GM23338 (cell line): ENCODE measurements around the gene CUEDC2. TPM values are rescaled to one million over a fixed set of nuclear protein-coding genes. Genes with fewer than 3 reads are reported as not detected.

Experiments
- ATAC-seq: fragments of 200-7000 bp; cut with Tn5 transposase; 3 replicates; pipeline ENCODE4 v1.9.1; 2020
- DNase-seq: peaks from one replicate; pipeline ENCODE4 v3.0.0-alpha.2; 2015; ENCODE audit warnings: low spot score
- H2AFZ ChIP-seq: fragments of 200-600 bp; sonication (generic); 2 replicates; pipeline ENCODE4 v1.8.0; 2016; ENCODE audit warnings: antibody characterized with exemption, mild to moderate bottlenecking, moderate library complexity
- H3F3A ChIP-seq: fragments of 200-600 bp; sonication (generic); replicated peaks from 2 replicates; pipeline ENCODE4 v1.8.0; 2017; ENCODE audit warnings: antibody characterized with exemption, mixed run types, low read depth
- H3K27ac ChIP-seq: fragments of 200-600 bp; sonication (generic); 2 replicates; pipeline ENCODE4 v1.6.1; 2016; ENCODE audit warnings: low read depth
- H3K27me3 ChIP-seq: fragments of 200-600 bp; sonication (generic); 2 replicates; pipeline ENCODE4 v1.8.0; 2016; ENCODE audit warnings: mild to moderate bottlenecking, mixed run types, moderate library complexity; ENCODE audit not compliant: insufficient read depth
- H3K36me3 ChIP-seq: fragments of 200-600 bp; sonication (generic); 2 replicates; pipeline ENCODE4 v1.8.0; 2016; ENCODE audit warnings: mild to moderate bottlenecking; ENCODE audit not compliant: insufficient read depth
- H3K4me1 ChIP-seq: fragments of 200-600 bp; sonication (generic); 2 replicates; pipeline ENCODE4 v1.8.0; 2016; ENCODE audit warnings: mild to moderate bottlenecking, moderate library complexity; ENCODE audit not compliant: insufficient read depth
- H3K4me2 ChIP-seq: fragments of 200-600 bp; sonication (generic); 2 replicates; pipeline ENCODE4 v1.7.1; 2017; ENCODE audit warnings: mixed run types
- H3K4me3 ChIP-seq: fragments of 200-600 bp; sonication (generic); 2 replicates; pipeline ENCODE4 v1.6.1; 2016; ENCODE audit warnings: mixed run types
- H3K79me2 ChIP-seq: fragments of 200-600 bp; sonication (generic); replicated peaks from 2 replicates; pipeline ENCODE4 v1.8.0; 2017; ENCODE audit warnings: mild to moderate bottlenecking; ENCODE audit not compliant: insufficient read depth
- H3K9me2 ChIP-seq: fragments of 200-600 bp; sonication (generic); 2 replicates; pipeline ENCODE4 v1.8.0; 2017; ENCODE audit not compliant: insufficient read depth
- H4K20me1 ChIP-seq: fragments of 200-600 bp; sonication (generic); replicated peaks from 2 replicates; pipeline ENCODE4 v1.8.0; 2017; ENCODE audit warnings: mild to moderate bottlenecking; ENCODE audit not compliant: insufficient read depth
- H3K27ac Mint-ChIP-seq: 2 replicates; pipeline ENCODE4 v1.8.0; 2020; ENCODE audit warnings: inconsistent platforms, mild to moderate bottlenecking, moderate library complexity, mixed read lengths
- H3K27me3 Mint-ChIP-seq: 3 replicates; pipeline ENCODE4 v1.8.0; 2022; ENCODE audit warnings: low read depth, mild to moderate bottlenecking, moderate library complexity, mixed read lengths, inconsistent platforms; ENCODE audit not compliant: insufficient read depth, poor library complexity
- H3K36me3 Mint-ChIP-seq: 3 replicates; pipeline ENCODE4 v1.8.0; 2021; ENCODE audit warnings: low read depth, mild to moderate bottlenecking, inconsistent platforms, moderate library complexity, mixed read lengths
- H3K4me1 Mint-ChIP-seq: 3 replicates; pipeline ENCODE4 v1.8.0; 2020; ENCODE audit warnings: mild to moderate bottlenecking, inconsistent platforms, mixed read lengths
- H3K4me3 Mint-ChIP-seq: 3 replicates; pipeline ENCODE4 v1.8.0; 2021; ENCODE audit warnings: moderate library complexity, mild to moderate bottlenecking, inconsistent platforms, mixed read lengths
- H3K9me3 Mint-ChIP-seq: 3 replicates; pipeline ENCODE4 v1.8.0; 2020; ENCODE audit warnings: moderate library complexity, mild to moderate bottlenecking, inconsistent platforms, mixed read lengths
- CREB1 ChIP-seq: fragments of 250-450 bp; sonication (Bioruptor Pico); IDR thresholded peaks from 2 replicates; pipeline ENCODE4 v1.5.0; 2020; ENCODE audit warnings: low read depth, mild to moderate bottlenecking, moderate library complexity
- CTCF ChIP-seq, 2 experiments: fragments of 200-600 bp in 1 of 2; sonication (generic) in 1 of 2; conservative IDR thresholded peaks; 2 replicates each; pipeline versions ENCODE4 v1.5.1 to v1.6.1; 2016 to 2017; ENCODE audit warnings: antibody characterized with exemption in 2 of 2, low read depth in 2 of 2, mild to moderate bottlenecking in 2 of 2, moderate library complexity in 1 of 2
- EZH2 ChIP-seq: fragments of 200-600 bp; sonication (generic); IDR thresholded peaks from one replicate; pipeline ENCODE4 v1.8.0; 2017; ENCODE audit warnings: antibody characterized with exemption, mild to moderate bottlenecking, low read depth; ENCODE audit not compliant: unreplicated experiment
- JUNB ChIP-seq: IDR thresholded peaks from one replicate; pipeline ENCODE4 v1.6.1; 2016; ENCODE audit warnings: antibody characterized with exemption; ENCODE audit not compliant: unreplicated experiment
- POLR2AphosphoS5 ChIP-seq: IDR thresholded peaks from 2 replicates; pipeline ENCODE4 v1.6.1; 2016; ENCODE audit warnings: antibody characterized with exemption, low read depth
- STAT1 ChIP-seq: IDR thresholded peaks from one replicate; pipeline ENCODE4 v1.6.1; 2016; ENCODE audit warnings: antibody characterized with exemption; ENCODE audit not compliant: unreplicated experiment
- ZNF114 ChIP-seq: fragments of 250-450 bp; sonication (Bioruptor Pico); IDR thresholded peaks from 2 replicates; pipeline ENCODE4 v1.5.0; 2020; ENCODE audit warnings: mild to moderate bottlenecking, moderate library complexity
- ZNF331 ChIP-seq: fragments of 250-450 bp; sonication (Bioruptor Pico); IDR thresholded peaks from 2 replicates; pipeline ENCODE4 v1.5.0; 2020; ENCODE audit warnings: low read depth, mild to moderate bottlenecking, moderate library complexity
- ZNF462 ChIP-seq: fragments of 250-450 bp; sonication (Bioruptor Pico); IDR thresholded peaks from 2 replicates; pipeline ENCODE4 v1.5.0; 2020; ENCODE audit warnings: mild to moderate bottlenecking, moderate library complexity
- polyA plus RNA-seq: library from polyadenylated mRNA; unstranded; fragments of >200 nt; fragmentation: Nextera tagmentation; extraction: Ambion mirVana; gene quantifications from 2 replicates; pipeline ENCODE4 v1.2.1, GENCODE V29; 2016
- total RNA-seq: library from RNA; depleted of rRNA; stranded (reverse); fragments of >200 nt; shearing (Covaris generic); gene quantifications from 2 replicates; pipeline ENCODE4 v1.2.3, GENCODE V29; 2014

Gene CUEDC2
- total and polyA plus RNA-seq, 2 experiments from 2014 or later: 39.2 to 47.3 TPM

DNA sequence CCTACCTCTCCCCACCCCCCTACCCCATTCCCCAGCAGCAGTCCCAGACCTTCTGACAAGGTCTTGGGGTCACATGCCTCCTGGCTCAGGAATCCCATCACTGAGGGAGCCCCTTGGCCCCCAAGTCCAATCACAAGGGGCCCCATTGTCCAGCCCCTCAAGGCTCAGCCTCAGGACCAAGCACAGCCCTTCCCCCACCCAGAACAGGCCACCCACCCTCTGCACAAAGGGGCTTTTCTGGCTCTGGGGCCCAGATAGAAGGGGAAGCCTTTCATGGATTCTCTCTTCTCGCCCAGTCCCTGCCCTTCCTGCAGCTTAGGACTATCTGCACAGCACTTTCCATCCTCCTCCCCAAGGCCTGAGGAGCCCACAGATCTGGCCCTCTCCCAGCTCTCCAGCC, 6.9 kb downstream of the CUEDC2 start:
- Histone ChIP-seq H3K4me3 (no peak overlapping the region), H4K20me1 (no peaks in the 10 kb centered on the region; the same call in none of the 2 replicates), H3K9me2 (no peaks in the 10 kb centered on the region), H2AFZ (no peak overlapping the region), H3K27me3 (0 out of 2 replicates have a peak, but pooled peaks cover 6% of the 10 kb centered on the region), H3K27ac (no peak overlapping the region), H3K4me1 (peaks cover 9% of the 10 kb centered on the region), H3K79me2 (no peaks in the 10 kb centered on the region), H3F3A (peaks cover 11% of the 10 kb centered on the region), H3K36me3 (no peaks in the 10 kb centered on the region; the same call in 1 of the 2 replicates), H3K4me2 (no peak overlapping the region)
- ATAC-seq (no peak), DNase-seq (no peak)
- Mint-ChIP-seq H3K36me3 (peaks cover 16% of the 10 kb centered on the region; the same call in 2 of the 3 replicates), H3K27ac (no peak overlapping the region; the same call in 1 of the 2 replicates), H3K27me3 (peaks cover 17% of the 10 kb centered on the region), H3K4me3 (no peak overlapping the region), H3K9me3 (no peaks in the 10 kb centered on the region; the same call in 2 of the 3 replicates), H3K4me1 (peaks cover 4% of the 10 kb centered on the region; the same call in 2 of the 3 replicates)
- TF ChIP-seq STAT1 (no peak), ZNF114 (CRISPR knock-in tag) (no peak), CREB1 (CRISPR knock-in tag) (no peak), ZNF462 (CRISPR knock-in tag) (no peak), CTCF (conservative IDR thresholded peaks at IDR 0.05; ENCODE audit: low read depth in 2 of 2) (no peak), POLR2AphosphoS5 (no peak), EZH2 (no peak), ZNF331 (CRISPR knock-in tag) (no peak), JUNB (no peak)
